GM18508 (cell line): ENCODE results near the gene ZNF524.
"Not testable (repeated sequence)": the region's sequence is repeated elsewhere in the genome, so short reads cannot be mapped to it uniquely, and the experiment has no call there.

ENCODE experiments used
- ATAC-seq: cut with Tn5 transposase; IDR thresholded peaks from one replicate; pipeline ENCODE4 v1.9.1; 2021; ENCODE audit warnings: moderate number of reproducible peaks; ENCODE audit not compliant: insufficient read depth, unreplicated experiment

Gene ZNF524

GRCh38 chr19:55580628-55581144 is 19.4 kb upstream of the ZNF524 start, which contains the start of gene ZNF579:
Gene ZNF579 (minus strand): TSS chr19:55580848. CDS start chr19:55579639, 1,209 bp downstream.
- no peak for ATAC-seq

GRCh38 chr19:55581145-55581822 is 18.8 kb upstream of the ZNF524 start:
- no peak for ATAC-seq

- no peak for ATAC-seq
Observed at GRCh38 chr19:55581823-55582223, 18.3 kb upstream of the ZNF524 start.

GRCh38 chr19:55582284-55582683 is 17.8 kb upstream of the ZNF524 start:
- not testable (repeated sequence) for ATAC-seq

- ATAC-seq = not testable (repeated sequence)
Observed at GRCh38 chr19:55583897-55584296, 16.2 kb upstream of the ZNF524 start.

GRCh38 chr19:55584871-55585270 is 15.2 kb upstream of the ZNF524 start:
- ATAC-seq = no peak

- no peak for ATAC-seq
Observed at GRCh38 chr19:55585658-55586339, 14.3 kb upstream of the ZNF524 start.

GRCh38 chr19:55586976-55587668 is 13.0 kb upstream of the ZNF524 start:
- ATAC-seq = peak; percentile 79

GRCh38 chr19:55588738-55589137 is 11.3 kb upstream of the ZNF524 start:
- no peak for ATAC-seq

- no peak for ATAC-seq
Observed at GRCh38 chr19:55590109-55590508, 10.0 kb upstream of the ZNF524 start.

GRCh38 chr19:55590617-55591016 is 9.5 kb upstream of the ZNF524 start:
- ATAC-seq = no peak

- no peak for ATAC-seq
Observed at GRCh38 chr19:55591555-55591954, 8.5 kb upstream of the ZNF524 start.

- ATAC-seq = no peak
Observed at GRCh38 chr19:55592391-55593090, 7.5 kb upstream of the ZNF524 start.

GRCh38 chr19:55593096-55593772 is 6.9 kb upstream of the ZNF524 start:
- ATAC-seq = no peak

GRCh38 chr19:55594996-55595545 is 5.0 kb upstream of the ZNF524 start:
- ATAC-seq = no peak

GRCh38 chr19:55596304-55596703 is 3.8 kb upstream of the ZNF524 start:
- no peak for ATAC-seq

GRCh38 chr19:55597501-55597921 is 2.6 kb upstream of the ZNF524 start:
- ATAC-seq = no peak

GRCh38 chr19:55598034-55598433 is 2.1 kb upstream of the ZNF524 start:
- no peak for ATAC-seq

- peak; percentile 33 for ATAC-seq
Observed at GRCh38 chr19:55598719-55599467, 1.2 kb upstream of the ZNF524 start.
